Type B pancreatic cell (in vitro differentiated cells): ENCODE results near the gene UBC. TPM values are rescaled to one million over a fixed set of nuclear protein-coding genes. Genes with fewer than 3 reads are reported as not detected.
A peak's percentile ranks its signal among the peaks of the same experiment; 100 is the strongest.
"Not testable (repeated sequence)": the region's sequence is repeated elsewhere in the genome, so short reads cannot be mapped to it uniquely, and the experiment has no call there.

Source experiments
- DNase-seq: peaks from one replicate; pipeline ENCODE4 v3.0.0; 2021; ENCODE audit warnings: mixed read lengths; ENCODE audit not compliant: unreplicated experiment; ENCODE audit errors: extremely low spot score
- H3K27ac Mint-ChIP-seq: 2 replicates; pipeline ENCODE4 v1.8.0; 2021; ENCODE audit warnings: mild to moderate bottlenecking, mixed read lengths
- H3K27me3 Mint-ChIP-seq: 2 replicates; pipeline ENCODE4 v1.8.0; 2021; ENCODE audit warnings: mixed read lengths
- H3K36me3 Mint-ChIP-seq: 2 replicates; pipeline ENCODE4 v1.8.0; 2021; ENCODE audit warnings: mixed read lengths
- H3K4me1 Mint-ChIP-seq: one replicate; pipeline ENCODE4 v1.8.0; 2021; ENCODE audit warnings: mixed read lengths; ENCODE audit not compliant: unreplicated experiment
- H3K4me3 Mint-ChIP-seq: 2 replicates; pipeline ENCODE4 v1.8.0; 2021; ENCODE audit warnings: mild to moderate bottlenecking, mixed read lengths
- H3K9me3 Mint-ChIP-seq: 2 replicates; pipeline ENCODE4 v1.8.0; 2021; ENCODE audit warnings: mixed read lengths
- total RNA-seq: library from RNA; stranded (reverse); gene quantifications from 2 replicates; pipeline ENCODE4 v1.2.1, GENCODE V29; 2021; ENCODE audit warnings: low replicate concordance
- TF ChIP-seq, protein P1 (sequence below): fragments of 200-600 bp; sonication (generic); conservative IDR thresholded peaks from 2 replicates; pipeline ENCODE4 v1.5.0; 2021; ENCODE audit warnings: antibody characterized with exemption, mild to moderate bottlenecking

UBC gene
- total RNA-seq, 1 donor from 2014 or later: 761 TPM

DNA sequence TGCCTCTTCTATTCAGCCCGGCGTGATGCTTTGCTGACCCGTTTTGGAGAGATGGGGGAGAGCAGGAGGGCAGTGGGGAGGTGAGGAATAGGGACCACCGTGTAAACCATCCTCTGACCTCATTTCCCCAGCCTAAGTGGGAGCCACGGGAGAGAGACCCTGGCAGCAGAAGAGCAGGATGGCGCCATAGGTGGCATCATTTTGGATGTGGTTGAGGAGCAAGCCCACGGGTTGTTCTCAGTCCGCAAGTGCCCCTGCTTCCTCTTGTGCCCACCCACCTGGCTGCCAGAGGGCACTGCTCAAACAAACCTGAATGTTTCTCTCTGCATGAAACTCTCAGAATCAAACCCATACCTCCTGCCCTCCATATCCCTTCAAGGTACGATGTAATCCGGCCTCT lies 10.7 kb upstream of the UBC start:
- H3K4me3 Mint-ChIP-seq: no peak overlapping the region

DNA sequence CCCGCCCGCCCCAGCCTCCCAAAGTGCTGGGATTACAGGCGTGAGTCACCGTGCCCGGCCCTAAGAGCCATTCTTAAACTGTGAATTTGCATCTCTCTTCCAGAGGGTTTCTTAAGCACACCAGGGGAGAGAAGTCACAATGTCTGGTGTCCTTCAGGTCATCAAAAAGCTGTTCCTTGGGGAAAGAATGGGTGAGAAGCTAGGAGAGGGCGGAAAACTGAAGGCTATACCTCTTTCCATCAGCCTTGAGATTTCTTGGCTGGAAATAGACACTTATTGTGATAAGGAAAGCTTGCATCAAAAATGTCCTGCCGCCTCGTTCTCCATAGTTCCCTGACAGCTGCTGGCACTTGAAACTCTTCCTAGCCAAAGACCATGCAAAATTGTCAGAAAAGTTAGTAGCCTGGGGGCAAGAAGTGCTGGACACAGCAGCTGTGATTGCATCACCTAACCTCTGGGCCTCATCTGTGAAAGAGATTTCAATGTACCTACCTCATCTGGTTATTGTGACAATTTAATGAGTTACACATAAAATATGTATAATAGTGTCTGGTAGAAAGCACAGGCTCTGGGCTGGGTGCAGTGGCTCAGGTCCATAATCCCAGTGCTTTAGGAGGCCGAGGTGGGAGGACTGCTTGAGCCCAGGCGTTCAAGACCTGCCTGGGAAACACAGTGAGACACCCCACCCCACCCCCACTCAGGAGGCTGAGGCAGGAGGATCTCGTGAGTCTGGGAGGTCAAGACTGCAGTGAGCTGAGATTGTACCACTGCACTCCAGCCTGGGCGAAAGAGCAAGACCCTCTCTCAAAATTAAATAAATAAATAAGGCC lies 9.7 kb upstream of the UBC start:
- H3K27me3 Mint-ChIP-seq: peaks cover 17% of the 10 kb centered on the region
- H3K4me1 Mint-ChIP-seq: peaks cover 52% of the 10 kb centered on the region
- H3K36me3 Mint-ChIP-seq: peaks cover 10% of the 10 kb centered on the region
- peak overlapping the region; percentile 90 for H3K27ac Mint-ChIP-seq
- H3K9me3 Mint-ChIP-seq: peaks cover 4% of the 10 kb centered on the region
- peak overlapping the region; percentile 68 for H3K4me3 Mint-ChIP-seq
- DNase-seq: no peak
- TF ChIP-seq, protein P1, sequence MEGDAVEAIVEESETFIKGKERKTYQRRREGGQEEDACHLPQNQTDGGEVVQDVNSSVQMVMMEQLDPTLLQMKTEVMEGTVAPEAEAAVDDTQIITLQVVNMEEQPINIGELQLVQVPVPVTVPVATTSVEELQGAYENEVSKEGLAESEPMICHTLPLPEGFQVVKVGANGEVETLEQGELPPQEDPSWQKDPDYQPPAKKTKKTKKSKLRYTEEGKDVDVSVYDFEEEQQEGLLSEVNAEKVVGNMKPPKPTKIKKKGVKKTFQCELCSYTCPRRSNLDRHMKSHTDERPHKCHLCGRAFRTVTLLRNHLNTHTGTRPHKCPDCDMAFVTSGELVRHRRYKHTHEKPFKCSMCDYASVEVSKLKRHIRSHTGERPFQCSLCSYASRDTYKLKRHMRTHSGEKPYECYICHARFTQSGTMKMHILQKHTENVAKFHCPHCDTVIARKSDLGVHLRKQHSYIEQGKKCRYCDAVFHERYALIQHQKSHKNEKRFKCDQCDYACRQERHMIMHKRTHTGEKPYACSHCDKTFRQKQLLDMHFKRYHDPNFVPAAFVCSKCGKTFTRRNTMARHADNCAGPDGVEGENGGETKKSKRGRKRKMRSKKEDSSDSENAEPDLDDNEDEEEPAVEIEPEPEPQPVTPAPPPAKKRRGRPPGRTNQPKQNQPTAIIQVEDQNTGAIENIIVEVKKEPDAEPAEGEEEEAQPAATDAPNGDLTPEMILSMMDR: no peak

More for the DNA sequence above, 10.7 kb upstream of the UBC start:
- Mint-ChIP-seq H3K36me3 (peaks cover 10% of the 10 kb centered on the region), H3K27me3 (peaks cover 17% of the 10 kb centered on the region), H3K4me1 (peaks cover 42% of the 10 kb centered on the region), H3K27ac (peak overlapping the region; percentile 61), H3K9me3 (peaks cover 4% of the 10 kb centered on the region)
- TF ChIP-seq, protein P1: no peak
- DNase-seq: no peak

DNA sequence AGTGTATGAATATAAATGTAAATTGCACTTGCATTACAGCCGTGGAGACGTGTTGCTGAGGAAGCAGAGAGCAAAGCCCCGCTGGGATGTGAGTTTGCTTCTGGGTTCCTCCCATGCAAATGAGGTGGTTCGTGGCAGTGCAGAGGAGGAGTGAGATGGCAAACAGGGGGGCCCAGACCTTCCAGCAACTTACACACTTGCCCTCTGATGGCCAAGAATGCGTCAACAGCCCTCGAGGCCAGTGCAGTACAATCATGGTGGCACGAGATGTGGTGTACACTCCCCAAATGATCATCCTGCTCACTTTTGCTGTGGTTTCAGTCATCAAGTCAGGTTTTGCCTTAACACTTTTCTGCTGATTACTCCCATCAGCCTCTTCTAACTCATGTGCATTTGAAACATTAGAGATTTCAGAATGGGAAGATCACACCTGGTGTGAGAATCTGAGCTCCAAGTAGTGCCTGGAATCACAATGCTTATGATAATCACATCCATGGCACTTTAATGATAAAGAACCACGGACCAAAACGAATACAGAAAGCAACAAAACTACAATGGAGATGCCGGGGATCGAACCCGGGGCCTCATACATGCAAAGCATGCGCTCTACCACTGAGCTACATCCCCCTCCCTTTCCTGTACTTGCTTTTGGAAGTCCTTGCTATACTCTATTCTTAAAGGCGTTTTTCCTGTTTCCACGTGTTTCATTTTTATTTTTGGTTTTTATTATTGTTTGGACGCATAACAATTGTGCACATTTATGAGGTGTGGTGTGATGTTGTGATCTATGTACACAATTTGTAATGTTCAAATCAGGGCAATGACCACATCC lies 7.0 kb upstream of the UBC start:
- H3K27me3 Mint-ChIP-seq: peaks cover 5% of the 10 kb centered on the region
- TF ChIP-seq, protein P1: no peak
- H3K4me1 Mint-ChIP-seq: peaks cover 40% of the 10 kb centered on the region
- H3K27ac Mint-ChIP-seq: peak overlapping the region; percentile 99
- peak overlapping the region; percentile 86 for H3K4me3 Mint-ChIP-seq
- H3K9me3 Mint-ChIP-seq: no peaks in the 10 kb centered on the region
- no peaks in the 10 kb centered on the region for H3K36me3 Mint-ChIP-seq
- no peak for DNase-seq

DNA sequence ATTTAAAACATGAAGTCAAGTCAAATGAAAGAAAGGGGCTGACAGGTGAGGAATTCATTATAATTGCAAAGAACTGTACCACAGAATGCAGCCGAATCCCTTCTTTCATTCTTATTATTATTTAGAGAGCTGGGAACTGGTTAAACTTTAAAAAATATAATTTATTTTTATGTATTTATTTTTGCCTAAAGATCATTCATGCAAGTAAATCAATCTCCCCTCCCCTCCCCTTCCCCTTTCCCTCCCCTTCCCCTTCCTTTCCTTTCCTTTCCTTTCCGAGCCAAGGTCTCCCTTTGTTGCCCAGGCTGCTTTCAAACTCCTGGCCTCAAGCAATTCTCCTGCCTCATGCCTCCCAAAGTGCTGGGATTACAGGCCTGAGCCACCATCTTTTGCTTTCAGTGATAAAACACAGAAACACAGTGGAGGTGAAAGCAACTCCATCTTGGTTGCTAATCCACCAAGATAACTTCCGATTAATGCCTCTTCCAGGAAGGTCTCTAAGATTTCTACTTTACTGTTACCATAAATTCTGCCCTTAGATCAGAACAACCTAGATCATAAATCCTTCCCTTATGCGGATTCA lies 6.0 kb upstream of the UBC start:
- Mint-ChIP-seq H3K4me1 (peaks cover 47% of the 10 kb centered on the region), H3K9me3 (no peaks in the 10 kb centered on the region), H3K4me3 (peak overlapping the region; percentile 90), H3K27me3 (peaks cover 5% of the 10 kb centered on the region), H3K27ac (peak overlapping the region; percentile 99), H3K36me3 (no peaks in the 10 kb centered on the region)
- TF ChIP-seq, protein P1: no peak
- DNase-seq: no peak

DNA sequence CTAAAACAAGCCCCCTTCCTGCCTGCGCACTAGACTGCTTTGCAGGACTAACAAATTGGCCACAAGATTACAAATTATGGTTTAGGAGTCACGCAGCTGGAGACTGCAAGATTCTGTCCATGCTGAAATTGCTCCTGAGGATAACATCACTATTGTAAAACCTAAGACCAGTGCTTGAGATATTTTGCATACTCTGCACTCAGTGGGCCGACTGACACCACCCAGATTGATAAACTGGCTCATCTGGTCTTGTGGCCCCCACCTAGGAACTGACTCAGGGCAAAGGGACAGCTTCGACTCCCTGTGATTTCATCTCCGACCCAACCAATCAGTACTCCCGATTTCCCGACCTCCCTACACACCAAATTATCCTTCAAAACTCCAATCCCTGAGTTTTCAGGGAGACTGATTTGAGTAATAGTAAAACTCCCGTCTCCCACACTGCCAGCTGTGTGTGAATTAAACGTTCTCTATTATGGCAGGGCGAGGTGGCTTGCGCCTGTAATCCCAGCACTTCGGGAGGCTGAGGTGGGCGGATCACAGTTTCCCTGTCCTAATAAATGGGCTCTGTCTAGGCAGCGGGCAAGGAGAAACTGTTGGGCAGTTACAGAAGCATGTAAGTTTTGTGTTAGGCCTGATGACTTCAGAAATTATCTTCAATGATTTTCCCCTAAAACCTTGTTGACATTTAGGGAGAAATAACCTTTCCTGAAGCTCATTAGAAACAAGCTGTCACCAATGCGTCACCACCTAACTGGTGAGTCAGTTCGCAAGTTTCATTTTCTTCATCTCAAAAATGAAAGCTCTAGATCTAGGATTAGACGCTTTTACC lies 5.3 kb upstream of the UBC start:
- H3K27me3 Mint-ChIP-seq: peaks cover 5% of the 10 kb centered on the region
- H3K4me1 Mint-ChIP-seq: peaks cover 49% of the 10 kb centered on the region
- H3K36me3 Mint-ChIP-seq: no peaks in the 10 kb centered on the region
- no peaks in the 10 kb centered on the region for H3K9me3 Mint-ChIP-seq
- peak overlapping the region; percentile 99 for H3K27ac Mint-ChIP-seq
- DNase-seq: no peak
- H3K4me3 Mint-ChIP-seq: peak overlapping the region; percentile 90
- TF ChIP-seq, protein P1: no peak

DNA sequence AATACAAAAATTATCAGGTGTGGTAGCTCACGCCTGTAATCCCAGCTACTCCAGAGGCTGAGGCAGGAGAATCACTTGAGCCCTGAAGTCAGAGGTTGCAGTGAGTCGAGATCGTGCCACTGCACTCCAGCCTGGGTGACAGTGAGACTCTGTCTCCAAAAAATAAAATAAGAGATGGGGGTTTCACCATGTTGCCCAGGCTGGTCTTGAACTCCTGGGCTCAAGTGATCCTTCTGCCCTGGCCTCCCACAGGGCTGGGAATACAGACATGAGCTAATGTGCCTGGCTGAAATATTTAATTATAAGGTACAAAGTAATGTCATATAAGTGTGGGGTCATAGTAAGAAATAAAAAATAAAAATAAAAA lies 4.2 kb upstream of the UBC start:
- Mint-ChIP-seq H3K4me1 (peaks cover 53% of the 10 kb centered on the region), H3K4me3 (peak overlapping the region; percentile 87), H3K36me3 (peaks cover 11% of the 10 kb centered on the region), H3K27me3 (peaks cover 17% of the 10 kb centered on the region), H3K27ac (peak overlapping the region; percentile 99)
- H3K9me3 Mint-ChIP-seq, DNase-seq: not testable (repeated sequence)
